Measurements from ENCODE around the gene CHRNA10.
A peak's percentile ranks its signal among the peaks of the same experiment; 100 is the strongest.

The CHRNA10 gene

DNA sequence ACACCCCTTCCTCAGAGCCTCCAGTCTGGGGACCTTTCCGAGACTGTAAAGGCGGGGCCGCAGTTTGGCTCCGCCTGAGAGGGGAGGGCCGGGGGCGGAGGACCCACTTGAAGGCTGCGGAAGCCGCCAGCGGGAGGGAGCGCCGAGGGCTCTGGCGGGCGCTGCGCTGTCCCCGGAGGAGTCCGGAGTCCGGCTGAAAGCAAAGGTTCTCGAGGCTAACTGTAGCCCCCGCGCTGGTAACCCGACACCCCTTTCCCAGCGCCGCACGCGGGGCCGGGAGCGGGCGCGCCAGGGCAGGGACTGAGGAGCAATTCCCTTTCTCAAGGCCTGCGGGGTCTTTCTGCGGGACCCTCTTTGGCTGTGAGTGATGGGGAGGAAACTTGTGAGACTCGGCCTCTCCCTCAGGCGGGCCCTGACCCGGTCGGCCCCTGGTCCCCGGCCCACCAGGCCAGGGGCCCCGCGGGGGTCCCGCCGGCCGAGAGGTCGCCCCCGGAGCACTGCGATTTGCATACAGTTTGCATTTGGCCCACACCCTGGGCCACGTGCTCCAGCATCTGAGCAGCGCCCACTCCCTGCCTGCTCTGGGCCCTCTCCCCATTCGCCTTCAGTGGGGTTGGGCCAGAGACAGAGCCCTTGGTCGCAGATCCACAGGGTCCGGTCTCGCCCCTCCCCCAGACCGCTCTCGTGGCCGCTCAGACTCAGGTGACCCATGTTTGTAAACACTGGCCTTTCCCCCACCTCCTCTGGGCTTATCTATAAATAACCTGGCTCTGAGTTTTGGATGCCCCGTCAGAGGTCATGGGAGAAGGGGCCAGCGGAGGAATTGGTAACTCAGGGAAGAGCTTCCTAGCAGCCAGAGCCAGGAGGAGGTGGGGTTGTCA lies 28.9 kb downstream of the CHRNA10 start:
- DNase-seq (ENCODE audit: low spot score) = peak; percentile 87
- TF ChIP-seq, protein P1, sequence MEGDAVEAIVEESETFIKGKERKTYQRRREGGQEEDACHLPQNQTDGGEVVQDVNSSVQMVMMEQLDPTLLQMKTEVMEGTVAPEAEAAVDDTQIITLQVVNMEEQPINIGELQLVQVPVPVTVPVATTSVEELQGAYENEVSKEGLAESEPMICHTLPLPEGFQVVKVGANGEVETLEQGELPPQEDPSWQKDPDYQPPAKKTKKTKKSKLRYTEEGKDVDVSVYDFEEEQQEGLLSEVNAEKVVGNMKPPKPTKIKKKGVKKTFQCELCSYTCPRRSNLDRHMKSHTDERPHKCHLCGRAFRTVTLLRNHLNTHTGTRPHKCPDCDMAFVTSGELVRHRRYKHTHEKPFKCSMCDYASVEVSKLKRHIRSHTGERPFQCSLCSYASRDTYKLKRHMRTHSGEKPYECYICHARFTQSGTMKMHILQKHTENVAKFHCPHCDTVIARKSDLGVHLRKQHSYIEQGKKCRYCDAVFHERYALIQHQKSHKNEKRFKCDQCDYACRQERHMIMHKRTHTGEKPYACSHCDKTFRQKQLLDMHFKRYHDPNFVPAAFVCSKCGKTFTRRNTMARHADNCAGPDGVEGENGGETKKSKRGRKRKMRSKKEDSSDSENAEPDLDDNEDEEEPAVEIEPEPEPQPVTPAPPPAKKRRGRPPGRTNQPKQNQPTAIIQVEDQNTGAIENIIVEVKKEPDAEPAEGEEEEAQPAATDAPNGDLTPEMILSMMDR (IDR thresholded peaks at IDR 0.05; ENCODE audit: borderline replicate concordance, control extremely low read depth, extremely low read depth, insufficient read depth, missing control alignments) = no peak
- in situ Hi-C loops (cut with MboI; ENCODE audit: low sequenced_read_pairs, unreplicated experiment) = no loop called here

DNA sequence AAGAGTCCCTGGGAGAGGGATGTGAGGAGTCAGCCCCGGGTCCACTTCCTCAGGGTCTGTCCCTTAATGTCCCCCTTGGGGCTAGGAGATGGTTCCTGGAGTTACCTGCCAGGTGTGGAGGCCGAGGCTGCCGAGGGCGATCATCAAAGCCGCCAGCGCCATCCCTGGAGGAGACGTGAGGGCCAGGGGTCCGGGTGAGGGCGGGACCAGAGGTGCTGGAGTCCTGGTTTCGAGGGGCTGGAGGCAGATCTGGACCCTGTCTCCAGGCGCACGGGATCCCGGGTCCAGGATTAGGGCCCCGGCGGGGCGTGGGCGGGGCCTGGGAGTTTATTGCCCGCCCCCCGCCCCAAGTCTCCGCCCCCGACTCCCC lies 29.5 kb downstream of the CHRNA10 start, which contains the start of gene ART5:
ART5 (minus strand) TSS at position 292 of the 370 bp plus-strand sequence; CDS start at position 162, 130 bp downstream.
- TF ChIP-seq, protein P1 (IDR thresholded peaks at IDR 0.05; ENCODE audit: borderline replicate concordance, control extremely low read depth, extremely low read depth, insufficient read depth, missing control alignments) = no peak
- in situ Hi-C loops (cut with MboI; ENCODE audit: low sequenced_read_pairs, unreplicated experiment) = no loop called here
- DNase-seq (ENCODE audit: low spot score) = no peak

DNA sequence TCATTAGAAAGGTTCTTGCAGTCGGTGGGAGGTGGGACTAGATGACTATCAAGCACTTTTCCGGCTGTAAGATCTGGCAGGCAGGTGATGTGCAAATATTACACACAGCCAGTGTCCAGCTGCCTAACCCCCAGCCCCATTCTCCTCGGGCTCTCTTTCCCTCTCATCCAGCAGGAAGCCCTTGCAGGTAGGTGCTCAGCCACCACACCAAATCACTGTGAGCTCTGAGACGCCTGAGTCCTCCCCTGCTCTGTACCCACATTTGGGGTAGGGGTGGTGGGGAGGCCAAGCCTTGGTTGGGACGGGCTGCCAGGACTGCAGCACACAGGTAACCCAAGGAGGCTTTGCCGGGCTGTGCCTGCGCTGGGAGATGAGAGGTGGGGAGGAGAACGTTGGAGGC lies 30.0 kb downstream of the CHRNA10 start:
- no peak for DNase-seq (ENCODE audit: low spot score)
- TF ChIP-seq, protein P1 (IDR thresholded peaks at IDR 0.05; ENCODE audit: borderline replicate concordance, control extremely low read depth, extremely low read depth, insufficient read depth, missing control alignments) = no peak
- in situ Hi-C loops (cut with MboI; ENCODE audit: low sequenced_read_pairs, unreplicated experiment) = no loop called here

DNA sequence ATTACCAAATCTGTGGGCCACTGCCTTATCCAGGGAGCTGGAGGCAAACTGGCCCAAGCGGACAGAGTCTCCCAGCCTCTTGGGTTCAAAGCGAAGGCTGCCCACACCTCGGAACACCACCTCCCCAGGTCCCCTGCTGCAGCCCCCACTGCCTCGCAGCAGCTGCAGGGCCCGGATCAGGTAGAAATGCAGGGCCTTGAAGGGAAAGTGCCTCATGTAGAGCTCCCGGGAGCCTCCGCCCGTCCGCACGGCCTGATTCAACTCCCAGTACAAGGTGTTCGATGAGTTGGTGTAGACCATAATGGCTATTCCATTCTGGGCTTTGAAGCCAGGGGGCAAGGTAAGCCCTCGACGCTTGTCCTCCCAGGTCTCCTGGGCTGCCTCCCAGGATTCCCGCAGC lies 31.3 kb downstream of the CHRNA10 start:
- in situ Hi-C loops (cut with MboI; ENCODE audit: low sequenced_read_pairs, unreplicated experiment) = no loop called here
- TF ChIP-seq, protein P1 (IDR thresholded peaks at IDR 0.05; ENCODE audit: borderline replicate concordance, control extremely low read depth, extremely low read depth, insufficient read depth, missing control alignments) = no peak
- no peak for DNase-seq (ENCODE audit: low spot score)

DNA sequence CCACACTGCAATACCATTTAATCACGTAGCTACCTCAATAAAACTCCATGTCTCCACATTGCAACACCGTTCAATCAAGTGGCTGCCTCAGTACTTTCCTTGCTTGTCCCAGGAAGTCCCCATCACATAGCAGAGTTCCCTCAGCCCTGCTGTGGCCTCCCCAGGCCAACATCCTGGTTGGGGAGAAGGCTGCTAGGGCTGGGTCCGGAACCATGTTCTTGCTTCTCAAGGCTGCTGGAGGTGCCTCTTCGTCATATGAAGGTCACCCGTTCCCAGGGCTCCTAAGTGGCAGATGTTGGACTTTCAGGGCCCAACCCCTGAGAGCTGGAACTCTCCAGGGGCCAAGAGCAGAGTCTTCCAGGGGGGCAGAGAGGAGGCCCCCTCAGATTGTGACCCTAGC lies 32.7 kb downstream of the CHRNA10 start:
- no peak for DNase-seq (ENCODE audit: low spot score)
- TF ChIP-seq, protein P1 (IDR thresholded peaks at IDR 0.05; ENCODE audit: borderline replicate concordance, control extremely low read depth, extremely low read depth, insufficient read depth, missing control alignments) = no peak
- in situ Hi-C loops (cut with MboI; ENCODE audit: low sequenced_read_pairs, unreplicated experiment) = no loop called here

DNA sequence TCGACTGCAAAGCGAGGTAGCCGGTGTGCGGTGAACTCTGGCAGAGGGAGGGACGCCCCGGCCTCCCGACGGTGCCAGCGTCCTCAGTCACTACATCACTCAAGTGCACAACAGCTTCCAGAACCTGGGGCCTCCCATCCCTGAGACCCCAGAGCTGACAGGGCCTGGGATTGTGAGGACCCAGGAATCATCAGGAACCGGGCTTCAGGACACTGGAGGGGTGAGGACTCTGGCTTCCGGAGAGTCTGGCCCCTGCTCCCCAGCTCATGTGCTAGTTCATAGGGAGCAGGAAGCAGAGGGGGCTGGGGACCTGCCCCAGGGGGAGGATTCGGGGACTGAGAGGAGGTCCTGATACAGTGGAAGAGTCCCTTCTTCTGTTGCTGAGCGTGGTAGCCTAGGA lies 34.0 kb downstream of the CHRNA10 start:
- no peak for DNase-seq (ENCODE audit: low spot score)
- TF ChIP-seq, protein P1 (IDR thresholded peaks at IDR 0.05; ENCODE audit: borderline replicate concordance, control extremely low read depth, extremely low read depth, insufficient read depth, missing control alignments) = no peak
- in situ Hi-C loops (cut with MboI; ENCODE audit: low sequenced_read_pairs, unreplicated experiment) = no loop called here

Measured in GM13976 (cell line).